HG02798 (cell line): ENCODE measurements around the gene CNIH2.
"Not testable (repeated sequence)": the region's sequence is repeated elsewhere in the genome, so short reads cannot be mapped to it uniquely, and the experiment has no call there.

Source experiments
- ATAC-seq: cut with Tn5 transposase; IDR thresholded peaks from one replicate; pipeline ENCODE4 v1.9.1; 2021; ENCODE audit warnings: mild to moderate bottlenecking; ENCODE audit not compliant: unreplicated experiment, poor library complexity

Gene CNIH2

GRCh38 chr11:66275396-66275795 is 2.6 kb upstream of the CNIH2 start:
- ATAC-seq, result no peak

DNA sequence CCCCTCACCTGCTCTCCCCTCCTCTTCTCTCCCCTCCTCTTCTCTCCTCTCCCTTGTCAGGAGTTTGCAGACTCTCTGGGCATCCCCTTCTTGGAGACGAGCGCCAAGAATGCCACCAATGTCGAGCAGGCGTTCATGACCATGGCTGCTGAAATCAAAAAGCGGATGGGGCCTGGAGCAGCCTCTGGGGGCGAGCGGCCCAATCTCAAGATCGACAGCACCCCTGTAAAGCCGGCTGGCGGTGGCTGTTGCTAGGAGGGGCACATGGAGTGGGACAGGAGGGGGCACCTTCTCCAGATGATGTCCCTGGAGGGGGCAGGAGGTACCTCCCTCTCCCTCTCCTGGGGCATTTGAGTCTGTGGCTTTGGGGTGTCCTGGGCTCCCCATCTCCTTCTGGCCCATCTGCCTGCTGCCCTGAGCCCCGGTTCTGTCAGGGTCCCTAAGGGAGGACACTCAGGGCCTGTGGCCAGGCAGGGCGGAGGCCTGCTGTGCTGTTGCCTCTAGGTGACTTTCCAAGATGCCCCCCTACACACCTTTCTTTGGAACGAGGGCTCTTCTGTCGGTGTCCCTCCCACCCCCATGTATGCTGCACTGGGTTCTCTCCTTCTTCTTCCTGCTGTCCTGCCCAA is 1.9 kb upstream of the CNIH2 start:
- ATAC-seq, result no peak

GRCh38 chr11:66276619-66277018 is 1.4 kb upstream of the CNIH2 start:
- ATAC-seq, result not testable (repeated sequence)

DNA sequence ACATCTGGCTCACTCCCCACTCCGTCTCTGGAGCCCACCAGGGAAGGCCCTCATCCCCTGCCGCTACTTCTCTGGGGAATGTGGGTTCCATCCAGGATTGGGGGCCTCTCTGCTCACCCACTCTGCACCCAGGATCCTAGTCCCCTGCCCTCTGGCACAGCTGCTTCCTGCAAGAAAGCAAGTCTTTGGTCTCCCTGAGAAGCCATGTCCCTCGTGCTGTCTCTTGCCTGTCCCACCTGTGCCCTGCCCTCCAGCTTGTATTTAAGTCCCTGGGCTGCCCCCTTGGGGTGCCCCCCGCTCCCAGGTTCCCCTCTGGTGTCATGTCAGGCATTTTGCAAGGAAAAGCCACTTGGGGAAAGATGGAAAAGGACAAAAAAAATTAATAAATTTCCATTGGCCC is 911 bp upstream of the CNIH2 start:
- ATAC-seq, result not testable (repeated sequence)

GRCh38 chr11:66278363-66279091 is 552 bp downstream of the CNIH2 start:
- no peak for ATAC-seq

- ATAC-seq, result no peak
Measured at GRCh38 chr11:66279092-66279734, 1.2 kb downstream of the CNIH2 start.

- no peak for ATAC-seq
Measured at GRCh38 chr11:66280428-66280827, 2.5 kb downstream of the CNIH2 start.

DNA sequence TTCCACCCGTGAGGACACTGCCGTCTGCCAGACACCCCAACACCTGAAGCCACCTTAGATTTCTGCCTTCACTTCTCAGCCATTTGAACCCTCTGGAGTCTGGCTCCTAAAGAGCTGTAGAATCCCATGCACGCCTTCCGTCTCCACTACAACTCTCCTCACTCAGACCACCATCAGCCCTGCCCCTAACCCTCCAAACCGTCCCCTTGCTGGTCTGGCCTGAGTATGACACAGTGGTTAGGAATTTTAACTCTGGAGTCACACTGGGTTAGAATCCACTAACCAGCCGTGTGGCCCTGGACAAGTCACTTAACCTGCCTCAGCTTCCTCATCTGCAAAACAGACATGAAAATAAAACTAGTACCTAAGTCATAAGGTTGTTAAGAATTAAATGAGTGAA is 3.0 kb downstream of the CNIH2 start:
- ATAC-seq, result no peak

GRCh38 chr11:66281776-66282467 is 3.9 kb downstream of the CNIH2 start:
- no peak for ATAC-seq

- peak; percentile 90 for ATAC-seq
Measured at GRCh38 chr11:66282468-66283455, 4.8 kb downstream of the CNIH2 start.

- no peak for ATAC-seq
Measured at GRCh38 chr11:66283461-66284105, 5.6 kb downstream of the CNIH2 start.

GRCh38 chr11:66284526-66285078 is 6.6 kb downstream of the CNIH2 start:
- ATAC-seq, result no peak

- no peak for ATAC-seq
Measured at GRCh38 chr11:66285250-66285947, 7.4 kb downstream of the CNIH2 start.

DNA sequence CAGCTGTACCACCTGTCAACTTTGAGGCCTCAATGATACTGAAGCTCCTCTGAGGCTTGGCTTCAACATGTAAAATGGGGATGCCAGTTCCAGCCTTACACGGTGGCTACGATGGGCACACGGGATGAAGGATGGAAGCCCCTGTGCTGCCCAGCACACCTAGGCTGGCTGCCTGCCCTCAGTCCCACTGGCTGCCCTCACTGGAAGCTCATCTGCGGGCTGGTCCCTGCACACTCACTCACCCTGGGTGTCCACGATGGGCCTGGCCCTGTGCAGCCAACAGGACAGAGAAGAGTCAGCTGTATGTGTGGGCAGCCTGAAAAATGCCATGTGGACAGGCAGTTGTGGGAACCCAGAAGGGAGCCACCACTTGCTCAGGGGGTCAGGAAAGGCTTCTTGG is 8.7 kb downstream of the CNIH2 start:
- ATAC-seq, result no peak

DNA sequence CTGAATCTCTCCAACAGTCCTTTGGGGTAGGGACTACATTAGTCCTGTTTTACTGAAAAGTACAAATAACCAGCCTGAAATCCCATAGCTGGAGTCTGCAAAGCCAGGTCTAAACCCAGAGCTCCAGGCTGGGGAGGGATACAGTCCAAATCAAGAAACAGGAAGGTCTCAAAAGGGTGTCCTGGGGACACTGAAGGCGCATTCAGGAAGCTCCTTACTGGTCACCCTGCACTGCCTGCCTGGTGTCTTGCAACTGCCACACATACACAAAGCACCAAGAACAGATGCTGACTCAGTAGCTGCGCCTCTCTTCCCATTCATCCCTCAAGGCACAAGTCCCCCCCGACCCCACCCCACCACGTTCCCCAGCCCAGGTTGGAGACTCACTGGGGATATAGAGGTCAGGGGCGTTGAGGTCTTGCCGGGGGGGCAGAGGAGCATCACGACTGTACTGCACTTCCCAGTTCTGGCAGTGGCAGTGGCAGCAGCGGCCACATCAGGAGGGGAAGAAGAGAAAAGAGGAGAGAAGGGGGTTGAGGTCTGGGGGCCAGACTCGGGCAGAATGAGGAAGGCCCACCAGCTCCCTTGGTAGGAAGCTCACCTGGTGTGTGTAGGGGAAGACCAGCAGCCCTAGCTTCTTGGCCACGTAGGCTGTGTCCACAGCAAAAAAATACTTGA is 9.4 kb downstream of the CNIH2 start:
- no peak for ATAC-seq

DNA sequence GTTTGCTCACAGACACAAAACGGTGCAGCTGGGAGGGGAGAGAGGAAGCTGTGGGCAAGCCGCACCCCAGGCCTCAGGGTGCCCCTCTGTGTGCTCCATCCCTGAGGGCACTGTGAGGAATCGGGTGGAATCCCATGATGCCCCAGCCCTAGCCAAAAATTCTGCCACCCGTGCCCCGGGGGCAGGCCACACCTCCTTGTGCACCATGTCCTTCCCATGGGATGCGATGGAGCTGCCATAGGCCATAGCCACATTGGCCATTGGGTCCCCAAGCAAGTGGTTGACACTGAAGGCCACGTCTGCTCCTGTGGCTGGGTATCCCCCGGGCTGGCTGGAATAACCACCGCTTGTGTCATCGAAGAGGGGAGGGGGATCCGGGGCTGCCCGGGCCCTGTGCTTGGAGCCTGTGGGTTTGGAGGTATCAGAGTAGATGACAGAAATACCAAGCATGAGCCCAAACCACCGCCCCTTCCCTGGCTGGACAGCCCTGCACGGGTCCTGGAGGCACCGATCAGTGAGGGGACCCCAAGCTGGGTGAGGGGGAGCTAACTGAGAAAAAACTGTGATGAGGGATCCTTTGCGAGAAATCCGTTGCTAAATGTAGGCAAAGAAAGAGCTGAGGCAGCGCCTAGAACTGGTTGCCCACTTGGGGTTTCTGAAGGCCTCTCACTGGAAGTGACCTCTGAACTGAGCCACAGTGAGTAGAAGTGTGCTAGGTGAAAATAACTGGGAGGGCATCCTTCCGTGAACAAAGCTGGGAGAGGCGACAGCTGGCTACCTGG is 10.1 kb downstream of the CNIH2 start:
- no peak for ATAC-seq
